IMR-90 (cell line): Measurements from ENCODE around the gene LRFN2. TPM values are rescaled to one million over a fixed set of nuclear protein-coding genes. Genes with fewer than 3 reads are reported as not detected.

ENCODE experiments used
- ATAC-seq: fragments of 200-7000 bp; cut with Tn5 transposase; 2 replicates; pipeline ENCODE4 v1.9.1; 2020; ENCODE audit warnings: low read depth, mild to moderate bottlenecking, moderate library complexity
- BruUV-seq: library from RNA; stranded (reverse); fragments of 400-500 nt; replicated peaks from 2 replicates; lab custom pipeline; 2021; lab: Mats Ljungman, UMichigan
- CTCF ChIA-PET: fragments of 300-600 bp; formaldehyde crosslinking; extraction: SDS; loops from one replicate; lab custom pipeline; 2021; ENCODE audit warnings: antibody characterized with exemption; lab: Yijun Ruan, JAX
- POLR2A ChIA-PET: fragments of 300-600 bp; sonication (Branson Sonifier 250); formaldehyde crosslinking; loops from one replicate; lab custom pipeline; 2022; ENCODE audit warnings: antibody characterized with exemption; ENCODE audit not compliant: unreplicated experiment; lab: Charles Lee
- DNase-seq: peaks from one replicate; pipeline ENCODE4 v3.0.0; 2013
- H2AFZ ChIP-seq: replicated peaks from 2 replicates; pipeline ENCODE3; 2013; ENCODE audit warnings: low read length, mild to moderate bottlenecking; ENCODE audit not compliant: poor library complexity
- H2AK5ac ChIP-seq: 2 replicates; pipeline ENCODE4 v1.6.1; 2013; ENCODE audit warnings: low read depth, low read length, inconsistent platforms
- H2AK9ac ChIP-seq: replicated peaks from 2 replicates; pipeline ENCODE3; 2013; ENCODE audit warnings: mild to moderate bottlenecking, low read depth, low read length, moderate library complexity; ENCODE audit not compliant: poor library complexity
- H2BK120ac ChIP-seq: 2 replicates; pipeline ENCODE4 v1.6.1; 2013; ENCODE audit warnings: low read depth, low read length, inconsistent platforms
- H2BK15ac ChIP-seq: 3 replicates; pipeline ENCODE4 v1.6.1; 2013; ENCODE audit warnings: low read depth, low read length, inconsistent platforms
- H2BK20ac ChIP-seq: 2 replicates; pipeline ENCODE4 v1.6.1; 2013; ENCODE audit warnings: low read depth, mild to moderate bottlenecking, inconsistent platforms, low read length, moderate library complexity
- H2BK5ac ChIP-seq: 2 replicates; pipeline ENCODE4 v1.6.1; 2013; ENCODE audit warnings: mild to moderate bottlenecking, low read depth, low read length, inconsistent platforms; ENCODE audit not compliant: poor library complexity, severe bottlenecking
- H3K14ac ChIP-seq: replicated peaks from 2 replicates; pipeline ENCODE4 v1.6.1; 2013; ENCODE audit warnings: low read depth, low read length, inconsistent platforms
- H3K18ac ChIP-seq: 2 replicates; pipeline ENCODE4 v1.6.1; 2013; ENCODE audit warnings: low read depth, low read length, control low read depth
- H3K23ac ChIP-seq: 2 replicates; pipeline ENCODE4 v1.6.1; 2013; ENCODE audit warnings: low read depth, low read length, inconsistent platforms
- H3K27ac ChIP-seq: 2 replicates; pipeline ENCODE4 v1.5.1; 2013; ENCODE audit warnings: mild to moderate bottlenecking, control low read depth, low read length; ENCODE audit not compliant: insufficient read depth
- H3K27me3 ChIP-seq: 2 replicates; pipeline ENCODE4 v1.6.1; 2013; ENCODE audit warnings: low read length; ENCODE audit not compliant: control insufficient read depth, insufficient read depth
- H3K36me3 ChIP-seq: 2 replicates; pipeline ENCODE4 v1.6.1; 2013; ENCODE audit warnings: low read length, mixed read lengths; ENCODE audit not compliant: control insufficient read depth, insufficient read depth
- H3K4ac ChIP-seq: 2 replicates; pipeline ENCODE4 v1.6.1; 2013; ENCODE audit warnings: low read depth, low read length, inconsistent platforms
- H3K4me1 ChIP-seq: 2 replicates; pipeline ENCODE4 v1.6.1; 2013; ENCODE audit warnings: low read length, mixed read lengths; ENCODE audit not compliant: control insufficient read depth, insufficient read depth
- H3K4me2 ChIP-seq: 2 replicates; pipeline ENCODE4 v1.6.1; 2013; ENCODE audit warnings: low read depth, mild to moderate bottlenecking, control low read depth, low read length, moderate library complexity
- H3K4me3 ChIP-seq: 2 replicates; pipeline ENCODE4 v1.5.1; 2013; ENCODE audit warnings: low read depth, mild to moderate bottlenecking, control low read depth, low read length, moderate library complexity; ENCODE audit not compliant: insufficient read depth
- H3K56ac ChIP-seq: 2 replicates; pipeline ENCODE4 v1.6.1; 2013; ENCODE audit warnings: low read length, inconsistent platforms; ENCODE audit not compliant: insufficient read depth; ENCODE audit errors: extremely low read depth
- H3K79me1 ChIP-seq, 2 experiments: 2 replicates each; pipeline ENCODE4 v1.6.1; 2013; ENCODE audit warnings: low read length in 2 of 2, inconsistent platforms in 1 of 2, low read depth in 1 of 2
- H3K9ac ChIP-seq: 2 replicates; pipeline ENCODE4 v1.6.1; 2013; ENCODE audit warnings: low read depth, low read length, control low read depth
- H3K9me1 ChIP-seq: 2 replicates; pipeline ENCODE4 v1.6.1; 2013; ENCODE audit warnings: low read length, inconsistent platforms; ENCODE audit not compliant: insufficient read depth
- H3K9me3 ChIP-seq: 2 replicates; pipeline ENCODE4 v1.6.1; 2013; ENCODE audit warnings: low read length; ENCODE audit not compliant: control insufficient read depth, insufficient read depth
- H4K20me1 ChIP-seq: 2 replicates; pipeline ENCODE4 v1.6.1; 2013; ENCODE audit warnings: low read length, inconsistent platforms; ENCODE audit not compliant: insufficient read depth
- H4K5ac ChIP-seq: 2 replicates; pipeline ENCODE4 v1.6.1; 2013; ENCODE audit warnings: mild to moderate bottlenecking, low read depth, low read length, control low read depth
- H4K8ac ChIP-seq, 2 experiments: 2 replicates each; pipeline ENCODE4 v1.6.1; 2013; ENCODE audit warnings: low read depth in 2 of 2, low read length in 2 of 2, control low read depth in 1 of 2, inconsistent platforms in 1 of 2
- H4K91ac ChIP-seq: 2 replicates; pipeline ENCODE4 v1.6.1; 2013; ENCODE audit warnings: low read depth, low read length, inconsistent platforms; ENCODE audit not compliant: insufficient read depth
- BHLHE40 ChIP-seq: fragments of 150-350 bp; IDR thresholded peaks from 2 replicates; pipeline ENCODE4 v1.6.1; 2016; ENCODE audit warnings: mild to moderate bottlenecking, low read depth, low read length
- CEBPB ChIP-seq: IDR thresholded peaks from 2 replicates; pipeline ENCODE4 v1.6.1; 2012; ENCODE audit warnings: low read depth, low read length, improper control_type of control experiment
- CHD1 ChIP-seq: IDR thresholded peaks from 2 replicates; pipeline ENCODE4 v1.6.1; 2012; ENCODE audit warnings: low read depth, low read length, improper control_type of control experiment
- FOS ChIP-seq: fragments of 150-350 bp; IDR thresholded peaks from 2 replicates; pipeline ENCODE4 v1.6.1; 2016; ENCODE audit warnings: low read depth, low read length
- MAFK ChIP-seq: IDR thresholded peaks from 2 replicates; pipeline ENCODE4 v1.6.1; 2012; ENCODE audit warnings: low read depth, low read length, improper control_type of control experiment
- MAZ ChIP-seq: IDR thresholded peaks from 2 replicates; pipeline ENCODE4 v1.6.1; 2012; ENCODE audit warnings: low read depth, mild to moderate bottlenecking, low read length, improper control_type of control experiment, moderate library complexity, borderline replicate concordance
- MXI1 ChIP-seq: IDR thresholded peaks from 2 replicates; pipeline ENCODE4 v1.6.1; 2012; ENCODE audit warnings: low read depth, mild to moderate bottlenecking, low read length, moderate library complexity, borderline replicate concordance
- NFE2L2 ChIP-seq: fragments of 150-350 bp; IDR thresholded peaks from 2 replicates; pipeline ENCODE4 v1.6.1; 2016; ENCODE audit warnings: low read depth, mild to moderate bottlenecking, low read length
- POLR2A ChIP-seq: IDR thresholded peaks from 2 replicates; pipeline ENCODE4 v1.6.1; 2012; ENCODE audit warnings: mild to moderate bottlenecking, low read depth, low read length
- RAD21 ChIP-seq: IDR thresholded peaks from 2 replicates; pipeline ENCODE4 v1.6.1; 2012; ENCODE audit warnings: low read length, improper control_type of control experiment
- RCOR1 ChIP-seq: IDR thresholded peaks from 2 replicates; pipeline ENCODE4 v1.6.1; 2012; ENCODE audit warnings: mild to moderate bottlenecking, low read length, improper control_type of control experiment; ENCODE audit not compliant: insufficient replicate concordance
- RFX5 ChIP-seq: IDR thresholded peaks from 2 replicates; pipeline ENCODE4 v1.8.0; 2012; ENCODE audit warnings: low read depth, mild to moderate bottlenecking, low read length, moderate library complexity
- SMC3 ChIP-seq: fragments of 150-350 bp; IDR thresholded peaks from 2 replicates; pipeline ENCODE4 v1.6.1; 2016; ENCODE audit warnings: low read depth, mild to moderate bottlenecking, antibody characterized with exemption, low read length, moderate library complexity
- WGBS, 2 experiments: methylation state at CpG; one replicate each; pipeline versions ENCODE4 v1.1.5 to v1.1.7; 2013; ENCODE audit warnings: missing lambda C conversion rate in 2 of 2; ENCODE audit not compliant: insufficient read length in 1 of 2; ENCODE audit errors: extremely low coverage in 2 of 2; 5-methylcytosine and 5-hydroxymethylcytosine counted together
- dilution Hi-C: fragments of 300-500 bp; cut with HindIII; formaldehyde crosslinking; loops from one replicate; pipeline ENCODE4 v1.14.3; 2018; ENCODE audit warnings: low sequenced_read_pairs; ENCODE audit not compliant: unreplicated experiment
- in situ Hi-C: fragments of 300-500 bp; cut with MboI; formaldehyde crosslinking; loops from 3 replicates; pipeline ENCODE4 v1.14.3; 2019; ENCODE audit warnings: low sequenced_read_pairs, inconsistent platforms, mixed read lengths
- intact Hi-C: fragments of 100-400 bp; cut with micrococcal nuclease; formaldehyde crosslinking; loops from 2 replicates; pipeline ENCODE4 v1.10.0; 2022
- polyA plus RNA-seq, 3 experiments: library from polyadenylated mRNA; depleted of rRNA; stranded (reverse); fragments of >200 nt; gene quantifications; 2 replicates each; pipeline ENCODE4 v1.2.3, GENCODE V29; 2012; ENCODE audit warnings: low replicate concordance in 1 of 3
- total RNA-seq: library from RNA; depleted of rRNA; stranded (reverse); fragments of >200 nt; gene quantifications from 2 replicates; pipeline ENCODE4 v1.2.3, GENCODE V29; 2012
- TF ChIP-seq, protein P1 (sequence below): conservative IDR thresholded peaks from 2 replicates; pipeline ENCODE4 v1.5.1; 2012; ENCODE audit warnings: mild to moderate bottlenecking, low read depth, low read length, improper control_type of control experiment
- TF ChIP-seq, protein P2 (sequence below): fragments of 150-350 bp; IDR thresholded peaks from 2 replicates; pipeline ENCODE4 v1.6.1; 2016; ENCODE audit warnings: low read depth, mild to moderate bottlenecking, low read length, moderate library complexity, borderline replicate concordance
- TF ChIP-seq, protein P3 (sequence below): fragments of 150-350 bp; IDR thresholded peaks from 2 replicates; pipeline ENCODE4 v1.6.1; 2017; ENCODE audit warnings: mild to moderate bottlenecking, antibody characterized with exemption, low read length, low read depth

Gene LRFN2
- total and polyA plus RNA-seq, 2 of the 4 experiments (the other 2 are of a cell fraction): not detected

DNA sequence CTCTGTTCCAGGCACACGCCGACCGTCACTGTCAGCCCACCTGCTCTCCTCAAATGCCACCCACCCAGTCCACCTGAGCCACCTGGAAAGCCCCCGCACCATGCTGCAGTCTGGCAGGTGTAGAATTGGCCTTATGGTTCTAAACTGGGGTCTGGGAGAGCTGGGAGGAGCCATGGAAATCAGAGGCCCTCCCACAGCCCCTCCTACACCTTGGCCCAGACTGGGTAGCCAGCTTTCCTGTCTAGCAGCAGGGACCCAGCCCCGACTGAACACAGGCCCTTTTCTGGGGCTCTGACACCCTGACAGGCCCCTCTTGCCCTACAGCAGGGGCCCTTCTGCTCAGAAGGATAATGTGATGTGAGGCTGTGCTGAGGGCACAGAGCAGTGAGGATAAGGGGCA, 31.1 kb downstream of the LRFN2 start:
- Histone ChIP-seq H2AK5ac (no peak overlapping the region), H3K9ac (no peak overlapping the region), H3K56ac (no peak overlapping the region), H3K9me1 (no peaks in the 10 kb centered on the region), H3K27ac (no peak overlapping the region), H3K4me3 (no peak overlapping the region), H3K23ac (no peak overlapping the region), H2BK20ac (no peak overlapping the region), H3K79me1 (no peaks in the 10 kb centered on the region), H3K36me3 (no peaks in the 10 kb centered on the region), H3K4ac (no peak overlapping the region), H4K5ac (no peak overlapping the region), H3K4me2 (no peak overlapping the region), H3K4me1 (no peaks in the 10 kb centered on the region), H3K18ac (no peak overlapping the region), H2AK9ac (no peak overlapping the region), H3K27me3 (no peaks in the 10 kb centered on the region; the same call in 1 of the 2 replicates), H2BK15ac (no peak overlapping the region), H2AFZ (no peak overlapping the region), H3K14ac (no peak overlapping the region), H4K8ac (no peak overlapping the region), H2BK5ac (no peak overlapping the region), H4K20me1 (no peaks in the 10 kb centered on the region), H3K9me3 (no peaks in the 10 kb centered on the region), H2BK120ac (no peak overlapping the region), H4K91ac (no peak overlapping the region)
- DNase-seq (no peak), ATAC-seq (no peak)
- no TSS peak for BruUV-seq
- dilution Hi-C loops: no loop called here
- WGBS, 2 experiments: no CpG with 5 or more reads among the region's 5 CpGs
- ChIA-PET CTCF (no interaction called here), POLR2A (no interaction called here)
- in situ Hi-C loops: loop anchor here (10.0 kb wide), 1 partner anchor 469 kb away; no protein-coding TSS in a partner anchor
- TF ChIP-seq, protein P1, sequence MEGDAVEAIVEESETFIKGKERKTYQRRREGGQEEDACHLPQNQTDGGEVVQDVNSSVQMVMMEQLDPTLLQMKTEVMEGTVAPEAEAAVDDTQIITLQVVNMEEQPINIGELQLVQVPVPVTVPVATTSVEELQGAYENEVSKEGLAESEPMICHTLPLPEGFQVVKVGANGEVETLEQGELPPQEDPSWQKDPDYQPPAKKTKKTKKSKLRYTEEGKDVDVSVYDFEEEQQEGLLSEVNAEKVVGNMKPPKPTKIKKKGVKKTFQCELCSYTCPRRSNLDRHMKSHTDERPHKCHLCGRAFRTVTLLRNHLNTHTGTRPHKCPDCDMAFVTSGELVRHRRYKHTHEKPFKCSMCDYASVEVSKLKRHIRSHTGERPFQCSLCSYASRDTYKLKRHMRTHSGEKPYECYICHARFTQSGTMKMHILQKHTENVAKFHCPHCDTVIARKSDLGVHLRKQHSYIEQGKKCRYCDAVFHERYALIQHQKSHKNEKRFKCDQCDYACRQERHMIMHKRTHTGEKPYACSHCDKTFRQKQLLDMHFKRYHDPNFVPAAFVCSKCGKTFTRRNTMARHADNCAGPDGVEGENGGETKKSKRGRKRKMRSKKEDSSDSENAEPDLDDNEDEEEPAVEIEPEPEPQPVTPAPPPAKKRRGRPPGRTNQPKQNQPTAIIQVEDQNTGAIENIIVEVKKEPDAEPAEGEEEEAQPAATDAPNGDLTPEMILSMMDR: no peak
- TF ChIP-seq MAFK (no peak), SMC3 (no peak), MXI1 (no peak), MAZ (no peak), FOS (no peak), RCOR1 (no peak), CHD1 (no peak), RAD21 (no peak), NFE2L2 (no peak), RFX5 (no peak), BHLHE40 (no peak), CEBPB (no peak), POLR2A (no peak)
- TF ChIP-seq, protein P2, sequence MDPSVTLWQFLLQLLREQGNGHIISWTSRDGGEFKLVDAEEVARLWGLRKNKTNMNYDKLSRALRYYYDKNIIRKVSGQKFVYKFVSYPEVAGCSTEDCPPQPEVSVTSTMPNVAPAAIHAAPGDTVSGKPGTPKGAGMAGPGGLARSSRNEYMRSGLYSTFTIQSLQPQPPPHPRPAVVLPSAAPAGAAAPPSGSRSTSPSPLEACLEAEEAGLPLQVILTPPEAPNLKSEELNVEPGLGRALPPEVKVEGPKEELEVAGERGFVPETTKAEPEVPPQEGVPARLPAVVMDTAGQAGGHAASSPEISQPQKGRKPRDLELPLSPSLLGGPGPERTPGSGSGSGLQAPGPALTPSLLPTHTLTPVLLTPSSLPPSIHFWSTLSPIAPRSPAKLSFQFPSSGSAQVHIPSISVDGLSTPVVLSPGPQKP: no peak
- TF ChIP-seq, protein P3, sequence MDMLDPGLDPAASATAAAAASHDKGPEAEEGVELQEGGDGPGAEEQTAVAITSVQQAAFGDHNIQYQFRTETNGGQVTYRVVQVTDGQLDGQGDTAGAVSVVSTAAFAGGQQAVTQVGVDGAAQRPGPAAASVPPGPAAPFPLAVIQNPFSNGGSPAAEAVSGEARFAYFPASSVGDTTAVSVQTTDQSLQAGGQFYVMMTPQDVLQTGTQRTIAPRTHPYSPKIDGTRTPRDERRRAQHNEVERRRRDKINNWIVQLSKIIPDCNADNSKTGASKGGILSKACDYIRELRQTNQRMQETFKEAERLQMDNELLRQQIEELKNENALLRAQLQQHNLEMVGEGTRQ: no peak
- intact Hi-C loops: loop anchor here (10.0 kb wide), 2 partner anchors 289 to 509 kb away; no protein-coding TSS in a partner anchor
